Fibroblast of skin of right quadriceps (primary cell): ENCODE data around the gene KRTAP10-1.
"Not testable (repeated sequence)": the region's sequence is repeated elsewhere in the genome, so short reads cannot be mapped to it uniquely, and the experiment has no call there.

ENCODE experiments used
- DNase-seq: peaks from one replicate; pipeline ENCODE4 v3.0.0-alpha.2; 2013

The KRTAP10-1 gene

DNA sequence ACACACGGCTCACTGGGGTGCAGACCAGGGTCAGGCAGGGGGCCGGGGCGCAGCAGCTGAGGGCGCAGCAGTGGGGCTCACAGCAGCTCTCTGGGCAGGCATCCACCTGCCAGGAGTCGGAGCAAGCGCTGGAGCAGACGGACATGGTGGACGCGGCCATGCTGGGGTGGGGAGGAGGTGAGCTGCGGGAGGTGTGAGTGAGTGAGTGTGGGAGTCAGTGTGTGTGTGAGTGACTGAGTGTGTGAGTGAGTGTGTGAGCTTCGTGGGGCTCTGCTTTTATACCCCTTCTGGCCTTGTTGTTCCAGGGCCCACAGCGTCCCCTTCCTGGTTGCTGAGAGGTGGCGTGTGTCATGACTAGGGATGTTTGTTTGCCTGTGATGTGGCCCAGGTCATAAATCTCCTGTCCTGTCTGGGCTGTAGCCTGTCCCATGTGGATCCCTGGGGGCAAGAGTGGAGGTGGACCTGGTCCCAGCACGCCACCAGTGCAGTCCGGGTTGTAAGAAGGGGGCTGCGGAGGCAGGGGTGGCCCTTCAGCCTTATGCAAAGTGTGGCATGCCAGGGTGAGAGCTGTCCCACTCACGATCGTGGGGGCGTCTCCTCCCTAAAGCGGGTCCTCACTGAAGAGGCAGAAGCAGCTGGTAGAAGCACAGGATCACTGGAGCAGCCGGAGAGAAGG is at the start of gene KRTAP10-1:
Gene KRTAP10-1, minus strand, starts transcription at position 205 of the 676 bp plus-strand sequence. Its CDS starts 45 bp downstream, at position 160.
- no peak for DNase-seq

DNA sequence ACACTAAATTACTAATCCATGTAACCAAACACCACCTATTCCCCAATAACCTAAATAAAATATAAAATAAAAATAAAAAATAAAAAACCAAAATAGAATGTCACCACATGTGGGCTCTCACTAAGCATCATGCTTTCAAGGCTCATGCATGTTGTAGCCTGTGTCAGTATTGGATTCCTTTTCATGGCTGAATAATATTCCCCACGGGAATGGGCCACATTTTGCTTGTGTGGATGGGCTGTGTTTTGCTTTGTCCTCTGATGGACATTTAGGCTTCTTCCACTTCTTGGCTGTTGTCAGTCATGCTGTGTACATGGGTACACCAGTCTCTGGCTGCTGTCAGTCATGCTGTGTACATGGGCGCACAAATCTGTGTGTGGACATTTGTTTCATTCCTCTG is 49.1 kb upstream of the KRTAP10-1 start:
- no peak for DNase-seq

- no peak for DNase-seq
Observed at GRCh38 chr21:44585892-44586291, 45.9 kb upstream of the KRTAP10-1 start.

GRCh38 chr21:44583800-44584147 is 43.8 kb upstream of the KRTAP10-1 start:
- no peak for DNase-seq

DNA sequence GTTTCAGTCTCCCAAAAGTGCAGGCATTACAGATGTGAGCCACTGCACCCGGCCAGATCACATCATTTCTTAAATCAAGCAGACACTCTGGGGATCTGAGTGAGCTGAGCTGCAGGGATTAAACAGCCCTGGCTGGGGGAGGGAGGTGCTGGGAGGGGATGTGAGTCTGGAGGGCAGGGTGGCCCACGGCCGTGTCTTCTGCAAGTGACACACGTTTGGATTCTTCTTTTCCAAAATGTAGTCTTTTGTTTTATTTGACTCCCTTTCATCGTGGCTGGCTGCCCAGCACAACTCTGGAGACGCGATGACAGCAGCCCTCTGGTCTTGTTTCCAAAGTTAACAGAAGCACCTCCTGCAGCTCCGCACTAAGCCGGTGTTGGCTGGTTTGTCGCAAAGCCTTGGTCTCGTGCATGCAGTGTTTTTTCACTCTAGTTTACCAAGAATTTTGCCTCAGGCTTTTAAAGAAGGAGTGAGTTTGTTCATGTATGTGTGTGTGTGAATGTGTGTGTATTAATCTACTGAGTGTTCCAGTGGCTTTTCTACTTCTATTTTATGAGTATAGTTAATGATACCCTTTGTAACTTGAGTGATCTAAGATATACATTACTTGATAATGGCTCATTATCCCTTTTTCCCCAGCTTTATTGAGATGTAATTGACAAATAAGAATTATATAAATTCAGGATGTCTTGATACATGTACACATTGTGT is 43.2 kb upstream of the KRTAP10-1 start:
- no peak for DNase-seq

GRCh38 chr21:44582055-44582454 is 42.1 kb upstream of the KRTAP10-1 start:
- no peak for DNase-seq

DNA sequence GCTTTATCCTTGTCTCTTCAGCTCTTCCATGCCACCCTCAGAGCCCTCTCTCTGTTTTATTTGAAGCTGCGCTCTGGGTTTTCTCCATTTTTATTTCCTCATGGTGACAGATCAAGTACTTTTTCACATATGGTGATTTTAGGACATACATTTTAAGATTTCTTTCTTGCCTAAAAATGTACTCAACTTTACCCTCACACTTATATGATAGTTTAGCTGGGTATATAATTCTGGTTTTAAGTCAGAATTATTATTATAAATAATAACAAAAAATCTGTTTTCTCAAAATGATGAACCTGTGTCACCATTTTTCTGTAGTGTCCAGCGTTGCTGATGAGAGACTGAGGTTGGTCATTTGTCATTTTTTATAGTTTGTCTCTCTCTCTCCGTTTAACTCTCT is 41.2 kb upstream of the KRTAP10-1 start:
- no peak for DNase-seq

DNA sequence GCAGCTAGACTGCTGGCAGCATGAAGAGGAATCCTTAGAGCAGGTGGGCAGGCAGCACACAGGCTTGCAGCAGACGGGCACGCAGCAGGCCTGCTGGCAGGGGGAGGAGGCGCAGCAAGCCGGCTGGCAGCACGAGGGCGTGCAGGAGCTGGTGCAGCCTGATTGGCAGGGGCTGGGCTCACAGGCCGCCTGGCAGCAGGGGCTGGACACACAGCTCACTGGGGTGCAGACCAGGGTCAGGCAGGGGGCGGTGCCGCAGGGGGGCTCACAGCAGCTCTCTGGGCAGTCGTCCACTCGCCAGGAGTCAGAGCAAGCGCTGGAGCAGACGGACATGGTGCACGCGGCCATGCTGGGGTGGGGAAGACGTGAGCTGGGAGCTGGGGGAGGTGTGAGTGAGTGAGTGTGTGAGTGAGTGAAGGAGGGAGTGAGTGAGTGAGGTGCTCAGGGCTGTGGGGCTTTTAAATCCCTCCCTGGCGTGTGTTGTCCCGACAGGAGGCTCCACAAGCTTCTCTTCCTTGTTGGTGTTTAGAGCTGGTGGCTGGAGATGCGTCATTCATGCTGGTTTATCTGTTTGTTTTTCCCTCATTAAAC is 40.3 kb upstream of the KRTAP10-1 start, which contains the start of gene KRTAP10-5:
Gene KRTAP10-5, minus strand, starts transcription at position 374 of the 591 bp plus-strand sequence. Its CDS starts 26 bp downstream, at position 348.
- DNase-seq: not testable (repeated sequence)

DNA sequence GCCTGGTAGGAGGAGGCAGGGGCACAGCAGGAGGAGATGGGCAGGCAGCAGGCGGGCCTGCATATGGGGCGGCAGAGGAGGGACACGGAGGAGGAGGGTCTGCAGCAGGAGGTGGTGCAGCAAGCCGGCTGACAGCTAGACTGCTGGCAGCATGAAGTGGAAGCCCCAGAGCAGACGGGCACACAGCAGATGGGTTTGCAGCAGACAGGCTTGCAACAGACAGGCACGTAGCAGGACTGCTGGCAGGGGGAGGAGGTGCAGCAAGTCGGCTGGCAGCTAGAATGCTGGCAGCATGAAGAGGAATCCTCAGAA is 39.8 kb upstream of the KRTAP10-1 start:
- DNase-seq: no peak

GRCh38 chr21:44579056-44579832 is 39.2 kb upstream of the KRTAP10-1 start:
- DNase-seq: no peak

GRCh38 chr21:44578371-44579055 is 38.5 kb upstream of the KRTAP10-1 start:
- DNase-seq: no peak

DNA sequence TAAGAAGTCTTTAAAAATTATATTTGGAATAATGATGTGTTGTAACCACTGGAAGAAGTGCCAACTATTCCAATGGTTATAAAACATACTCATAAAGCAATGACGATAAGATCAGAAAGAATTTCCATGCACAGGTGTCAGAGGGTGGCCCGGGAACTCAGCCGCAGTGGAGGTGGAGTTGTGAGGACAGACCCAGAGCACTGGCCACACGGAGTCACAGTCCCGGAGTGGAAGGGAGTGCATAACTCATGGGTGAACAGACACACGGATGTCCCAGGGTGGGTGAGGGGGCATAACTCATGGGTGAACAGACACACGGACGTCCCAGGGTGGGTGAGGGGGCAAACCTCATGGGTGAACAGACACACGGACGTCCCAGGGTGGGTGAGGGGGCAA is 36.0 kb upstream of the KRTAP10-1 start:
- DNase-seq: no peak

DNA sequence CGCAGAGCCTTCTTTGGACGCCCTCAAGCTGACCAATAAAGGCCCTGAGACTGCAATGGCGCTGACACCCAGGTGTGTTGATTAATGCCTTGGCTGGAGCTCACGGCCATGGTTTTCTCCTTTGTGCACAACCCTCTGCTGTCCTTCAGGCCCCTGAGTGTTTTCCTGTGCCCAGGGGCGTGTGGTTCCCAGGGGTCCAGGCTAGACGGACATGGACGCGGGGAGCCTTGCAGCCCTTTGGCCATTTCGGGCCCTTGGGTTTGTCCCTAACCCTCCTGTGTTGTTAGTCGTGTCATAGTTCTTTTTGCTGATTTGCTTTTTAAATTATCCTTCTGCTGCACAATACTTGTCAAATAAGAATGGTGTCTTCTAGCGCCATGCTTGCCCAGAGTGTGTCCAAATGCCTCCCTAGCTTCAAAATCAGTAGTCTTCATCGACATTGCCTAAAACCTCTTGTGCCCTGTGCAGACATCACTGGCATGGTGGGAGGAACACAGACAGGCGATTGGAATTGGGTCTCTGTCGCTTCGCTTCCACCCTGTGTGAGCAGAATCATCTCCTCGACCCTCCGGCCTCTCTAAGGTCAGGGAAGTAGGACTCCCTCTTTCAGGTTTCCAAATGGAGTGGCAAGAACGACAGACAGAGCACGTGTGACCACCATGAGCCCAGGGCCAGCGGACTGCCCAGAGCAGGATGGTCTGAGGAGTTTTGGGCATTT is 35.5 kb upstream of the KRTAP10-1 start:
- no peak for DNase-seq

GRCh38 chr21:44574457-44575306 is 34.7 kb upstream of the KRTAP10-1 start:
- no peak for DNase-seq

DNA sequence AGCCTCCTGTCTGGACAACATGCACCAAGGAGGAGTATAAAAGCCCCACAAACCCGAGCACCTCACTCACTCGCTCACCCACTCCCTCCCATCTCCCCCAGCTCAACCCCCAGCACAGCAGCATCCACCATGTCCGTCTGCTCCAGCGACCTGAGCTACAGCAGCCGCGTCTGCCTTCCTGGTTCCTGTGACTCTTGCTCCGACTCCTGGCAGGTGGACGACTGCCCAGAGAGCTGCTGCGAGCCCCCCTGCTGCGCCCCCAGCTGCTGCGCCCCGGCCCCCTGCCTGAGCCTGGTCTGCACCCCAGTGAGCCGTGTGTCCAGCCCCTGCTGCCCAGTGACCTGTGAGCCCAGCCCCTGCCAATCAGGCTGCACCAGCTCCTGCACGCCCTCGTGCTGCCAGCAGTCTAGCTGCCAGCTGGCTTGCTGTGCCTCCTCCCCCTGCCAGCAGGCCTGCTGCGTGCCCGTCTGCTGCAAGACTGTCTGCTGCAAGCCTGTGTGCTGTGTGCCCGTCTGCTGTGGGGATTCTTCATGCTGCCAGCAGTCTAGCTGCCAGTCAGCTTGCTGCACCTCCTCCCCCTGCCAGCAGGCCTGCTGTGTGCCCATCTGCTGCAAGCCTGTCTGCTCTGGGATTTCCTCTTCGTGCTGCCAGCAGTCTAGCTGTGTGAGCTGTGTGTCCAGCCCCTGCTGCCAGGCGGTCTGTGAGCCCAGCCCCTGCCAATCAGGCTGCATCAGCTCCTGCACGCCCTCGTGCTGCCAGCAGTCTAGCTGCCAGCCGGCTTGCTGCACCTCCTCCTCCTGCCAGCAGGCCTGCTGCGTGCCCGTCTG is 33.8 kb upstream of the KRTAP10-1 start, which contains the start of gene KRTAP10-4:
Gene KRTAP10-4, plus strand, starts transcription at position 100 of the 827 bp plus-strand sequence. Its CDS starts 30 bp downstream, at position 130.
- not testable (repeated sequence) for DNase-seq

DNA sequence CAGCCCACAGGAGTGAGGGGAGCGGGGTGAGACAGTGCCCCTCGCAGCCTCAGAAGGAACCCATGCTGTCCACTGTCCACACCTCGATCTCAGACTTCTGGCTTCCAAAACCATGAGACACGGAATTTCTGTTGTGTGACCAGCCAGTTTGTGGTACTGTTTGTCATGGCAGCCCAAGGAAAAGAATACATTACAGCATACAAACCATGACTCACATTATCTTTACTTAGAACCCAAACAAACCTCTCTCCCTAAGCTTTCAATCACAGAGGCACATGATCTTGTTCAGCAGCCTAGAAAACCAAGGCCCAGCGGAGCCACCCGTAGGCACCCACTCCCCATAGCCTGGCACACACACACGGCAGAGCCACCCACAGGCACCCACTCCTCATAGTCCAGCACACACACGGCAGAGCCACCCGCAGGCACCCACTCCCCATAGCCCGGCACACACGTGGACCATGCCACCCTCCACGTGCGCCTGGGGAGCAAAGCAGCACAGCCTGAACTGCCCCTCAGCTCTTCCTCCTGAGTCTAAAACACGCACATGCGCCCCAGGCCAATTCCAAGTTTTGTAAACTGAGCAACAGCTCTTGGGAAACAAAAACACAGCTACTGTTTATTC is 33.1 kb upstream of the KRTAP10-1 start:
- DNase-seq: no peak

DNA sequence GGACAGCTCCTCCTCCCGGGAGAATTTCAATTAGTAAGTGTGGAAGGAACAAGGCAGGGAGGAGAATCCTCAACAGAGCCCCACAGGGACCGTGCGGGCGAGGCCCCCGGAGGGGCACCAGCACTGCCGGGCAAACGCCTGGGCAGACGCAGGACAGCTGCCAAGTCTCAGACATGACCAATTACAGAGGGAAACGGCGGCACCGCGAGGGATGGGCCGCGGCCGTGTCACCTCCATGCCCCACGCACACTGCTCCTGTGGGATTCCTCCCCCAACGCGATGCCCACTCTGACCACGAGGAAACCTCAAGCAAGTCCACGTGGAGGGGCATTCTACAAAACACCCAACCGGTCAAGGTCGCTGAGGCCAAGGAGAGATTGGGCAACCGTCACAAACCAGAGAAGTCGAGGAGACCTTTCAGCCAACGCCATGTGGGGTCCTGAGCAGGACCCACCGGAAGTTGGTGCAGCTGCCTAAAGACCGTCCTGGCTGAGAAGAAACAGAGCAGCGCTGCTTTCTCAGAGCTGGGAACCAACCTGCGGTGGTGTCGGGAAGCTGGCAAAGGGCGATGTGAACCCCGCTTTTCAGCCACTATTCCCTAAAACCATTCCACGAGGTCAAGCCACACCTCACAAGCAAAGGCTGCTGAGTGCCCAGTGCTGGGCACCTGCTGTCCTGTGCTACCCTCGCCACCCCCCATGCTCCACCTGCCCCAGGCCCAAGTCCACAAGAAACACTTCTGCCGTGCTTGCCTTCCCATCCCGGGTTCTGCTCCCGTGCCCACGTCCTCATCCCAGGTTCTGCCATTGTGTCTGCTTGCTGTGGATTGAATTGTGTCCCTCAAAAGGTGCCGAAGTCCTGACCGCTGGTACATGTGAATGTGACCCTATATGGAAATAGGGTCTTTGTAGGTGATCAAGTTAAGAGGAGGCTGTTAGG is 32.1 kb upstream of the KRTAP10-1 start:
- DNase-seq: no peak

DNA sequence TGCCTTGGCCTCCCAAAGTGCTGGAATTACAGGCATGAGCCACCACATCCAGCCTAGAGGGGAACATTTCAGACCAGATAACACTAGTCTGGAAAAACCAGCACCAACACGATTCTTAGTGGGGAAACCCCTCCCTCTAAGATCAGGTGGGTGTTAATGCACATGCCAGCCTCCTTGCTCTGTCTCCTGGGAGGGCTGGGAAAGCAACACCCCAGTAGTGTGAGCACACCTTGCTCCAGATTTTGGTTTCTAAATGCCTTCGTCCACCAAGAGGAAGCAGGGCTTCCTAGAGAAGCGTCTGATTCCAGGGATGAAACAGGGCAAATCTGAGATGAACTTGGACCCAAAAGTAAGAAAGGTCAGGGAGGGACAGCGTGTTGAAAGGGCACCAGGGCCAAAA is 31.3 kb upstream of the KRTAP10-1 start:
- DNase-seq: no peak
